ENCODE measurements around the gene GPR89A. TPM values are rescaled to one million over a fixed set of nuclear protein-coding genes. Genes with fewer than 3 reads are reported as not detected.
"Not testable (repeated sequence)": the region's sequence is repeated elsewhere in the genome, so short reads cannot be mapped to it uniquely, and the experiment has no call there.

The GPR89A gene
- total RNA-seq (2014; rRNA removed; shearing (Covaris generic); ENCODE audit: low replicate concordance) = 32.1 and 40.4 TPM in 2 replicates

DNA sequence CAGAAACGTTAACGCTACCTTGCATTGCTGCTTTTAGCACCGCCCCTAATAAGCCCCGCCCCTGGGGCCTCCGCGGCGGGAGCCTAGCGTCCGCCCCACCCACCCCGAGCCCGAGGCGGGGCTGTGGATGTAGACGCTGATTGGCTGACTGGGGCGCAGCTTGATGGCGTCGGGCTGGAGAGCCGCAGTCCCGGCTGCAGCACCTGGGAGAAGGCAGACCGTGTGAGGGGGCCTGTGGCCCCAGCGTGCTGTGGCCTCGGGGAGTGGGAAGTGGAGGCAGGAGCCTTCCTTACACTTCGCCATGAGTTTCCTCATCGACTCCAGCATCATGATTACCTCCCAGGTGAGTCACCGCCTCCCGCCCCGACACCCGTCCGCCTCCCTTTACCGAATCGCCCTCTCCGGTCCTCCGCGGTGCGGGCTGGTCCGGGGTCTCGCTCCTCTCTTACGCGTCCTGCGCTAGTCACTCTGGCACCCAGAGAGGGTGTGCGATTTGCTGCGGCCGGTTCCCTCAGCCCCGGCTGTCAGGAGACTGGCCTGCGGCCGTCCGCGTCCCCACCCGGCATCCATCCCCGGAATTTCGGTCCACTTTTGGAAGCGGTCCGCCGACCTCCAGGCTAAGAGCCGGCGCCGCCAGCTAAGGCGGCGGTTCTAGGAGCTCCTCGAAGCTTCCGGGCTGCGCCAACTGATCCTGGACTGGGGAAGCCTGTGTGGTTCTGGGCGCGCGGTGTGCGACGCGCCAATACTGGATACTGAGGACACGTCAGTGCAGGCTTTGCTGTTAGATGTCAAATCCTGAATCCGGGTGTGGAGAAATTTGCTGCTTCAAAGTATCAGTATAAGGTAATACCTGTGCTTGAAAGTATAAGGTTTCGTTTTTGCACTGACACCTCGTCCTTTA, at the start of gene GPR89A:
GPR89A (plus strand) TSS at position 156 of the 901 bp plus-strand sequence; CDS start at position 302, 146 bp downstream.
- in situ Hi-C loops (cut with HindIII; ENCODE audit: low pct_unique_long_range_greater_than_20kb, low sequenced_read_pairs) = not testable (repeated sequence)
- peak; percentile 83 for DNase-seq (ENCODE audit: low read depth)

DNA sequence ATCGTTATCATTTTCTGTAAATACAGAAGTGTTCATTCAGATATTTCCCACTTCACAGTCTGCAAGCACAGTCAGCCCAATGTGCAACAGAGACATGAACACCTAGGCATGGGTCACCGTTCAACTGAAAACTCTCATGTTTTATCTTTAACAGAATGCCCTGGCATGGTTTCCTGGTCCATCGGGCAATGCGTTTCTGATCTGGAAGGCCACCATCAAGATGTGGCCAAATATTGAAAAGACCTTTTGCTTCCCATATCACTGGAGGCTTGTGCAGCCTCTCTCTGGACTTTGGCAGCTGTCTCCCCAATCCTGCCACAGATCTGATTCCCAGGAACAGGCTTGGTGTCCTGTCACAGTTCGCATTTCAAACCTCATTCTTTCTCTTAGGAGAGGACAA, 21.0 kb upstream of the GPR89A start:
- in situ Hi-C loops (cut with HindIII; ENCODE audit: low pct_unique_long_range_greater_than_20kb, low sequenced_read_pairs); DNase-seq (ENCODE audit: low read depth): not testable (repeated sequence)

DNA sequence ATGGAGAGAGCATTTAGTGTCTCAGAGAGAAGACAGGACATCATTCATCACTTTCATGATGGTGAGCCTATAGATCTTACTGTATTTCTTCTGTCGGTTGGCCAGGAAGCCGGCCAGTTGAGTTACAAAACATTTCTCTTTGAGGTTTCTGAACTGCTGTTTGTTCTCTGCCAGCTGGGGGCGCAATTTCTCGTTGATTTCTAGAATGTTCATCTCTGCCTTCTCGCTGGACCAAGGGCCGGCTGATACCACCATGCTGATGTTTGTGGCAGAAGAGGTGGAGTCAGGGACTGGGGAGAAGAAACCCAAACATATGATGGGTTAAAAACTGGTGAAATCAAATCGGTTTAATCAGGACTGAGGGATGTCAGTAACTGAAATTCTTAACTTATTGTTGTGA, 17.0 kb upstream of the GPR89A start:
- in situ Hi-C loops (cut with HindIII; ENCODE audit: low pct_unique_long_range_greater_than_20kb, low sequenced_read_pairs) = not testable (repeated sequence)

DNA sequence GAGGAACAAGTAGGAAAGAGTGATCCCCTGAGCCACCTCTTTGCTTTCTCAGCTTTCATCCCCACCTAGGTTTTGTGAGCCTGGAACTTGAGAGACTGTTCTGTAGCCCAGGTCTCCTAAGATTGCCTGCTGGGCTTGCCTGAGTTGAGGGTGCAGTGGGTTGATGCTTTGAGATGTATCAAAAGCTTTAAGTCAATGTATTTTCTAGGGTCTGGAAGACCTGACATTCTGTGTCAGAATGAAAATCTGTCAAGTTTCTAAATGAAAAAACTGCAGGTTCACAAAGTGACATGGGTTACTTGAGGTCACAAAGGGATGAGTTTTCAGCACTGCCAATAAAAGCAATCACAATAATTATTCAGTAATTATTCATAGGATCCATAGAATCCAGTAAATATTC, 15.4 kb upstream of the GPR89A start:
- in situ Hi-C loops (cut with HindIII; ENCODE audit: low pct_unique_long_range_greater_than_20kb, low sequenced_read_pairs); DNase-seq (ENCODE audit: low read depth): not testable (repeated sequence)

More for the DNA sequence above, 17.0 kb upstream of the GPR89A start:
- not testable (repeated sequence) for DNase-seq (ENCODE audit: low read depth)

DNA sequence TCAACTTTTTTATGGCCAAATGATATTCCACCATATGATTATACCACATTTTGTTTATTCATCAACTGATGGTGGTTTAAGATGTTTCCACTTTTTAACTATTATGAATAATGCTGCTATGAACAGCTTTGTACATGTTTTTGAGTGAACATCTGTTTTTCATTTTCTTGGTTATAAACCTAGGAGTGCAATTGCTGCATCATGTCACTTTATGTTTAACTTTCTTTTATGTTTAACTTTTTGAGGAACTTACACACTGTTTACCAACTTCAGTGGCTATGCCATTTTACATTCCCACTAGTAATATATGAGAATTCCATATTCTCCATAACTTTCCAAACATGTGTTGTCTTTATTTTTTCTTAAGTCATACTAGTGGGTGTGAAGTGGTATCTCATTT, 12.4 kb upstream of the GPR89A start:
- not testable (repeated sequence) for DNase-seq (ENCODE audit: low read depth)

DNA sequence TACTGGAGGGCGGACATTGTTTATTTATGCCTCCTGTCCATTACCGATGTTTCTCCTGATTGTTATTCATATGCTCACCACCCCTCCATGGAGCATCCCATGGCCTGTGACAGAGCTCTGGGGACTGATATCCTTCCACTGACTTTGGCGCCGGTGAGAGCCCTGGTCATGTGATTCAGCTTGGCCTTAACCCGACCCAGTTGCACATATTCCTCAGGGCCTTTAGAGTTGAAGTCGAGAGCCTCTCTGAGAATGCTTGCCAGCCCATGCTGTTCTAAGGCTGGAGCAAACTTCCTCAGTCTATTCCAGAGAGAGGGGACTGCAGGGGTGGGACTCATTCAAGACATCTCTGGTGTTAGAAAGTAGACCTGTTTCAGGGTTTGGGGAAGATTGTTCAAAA, 11.6 kb upstream of the GPR89A start:
- DNase-seq (ENCODE audit: low read depth); in situ Hi-C loops (cut with HindIII; ENCODE audit: low pct_unique_long_range_greater_than_20kb, low sequenced_read_pairs): not testable (repeated sequence)

More for the DNA sequence above, 12.4 kb upstream of the GPR89A start:
- in situ Hi-C loops (cut with HindIII; ENCODE audit: low pct_unique_long_range_greater_than_20kb, low sequenced_read_pairs) = not testable (repeated sequence)

DNA sequence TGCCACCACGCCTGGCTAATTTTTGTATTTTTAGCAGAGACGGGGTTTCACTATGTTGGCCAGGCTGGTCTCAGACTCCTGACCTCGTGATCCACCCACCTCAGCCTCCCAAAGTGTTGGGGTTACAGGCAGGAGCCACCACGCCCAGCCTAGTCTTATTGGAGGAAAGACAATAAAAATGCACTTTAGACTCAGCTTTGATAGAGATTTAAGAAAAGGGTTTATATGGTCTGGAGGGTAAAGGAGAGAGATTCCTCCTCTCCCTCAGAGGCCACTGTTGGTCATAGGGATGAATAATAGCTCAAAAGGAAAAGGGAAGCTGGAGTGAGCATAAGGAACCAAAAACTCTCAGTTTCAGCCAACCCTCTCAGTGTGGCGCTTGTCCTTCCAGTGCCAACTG, 8.4 kb upstream of the GPR89A start:
- DNase-seq (ENCODE audit: low read depth); in situ Hi-C loops (cut with HindIII; ENCODE audit: low pct_unique_long_range_greater_than_20kb, low sequenced_read_pairs): not testable (repeated sequence)

DNA sequence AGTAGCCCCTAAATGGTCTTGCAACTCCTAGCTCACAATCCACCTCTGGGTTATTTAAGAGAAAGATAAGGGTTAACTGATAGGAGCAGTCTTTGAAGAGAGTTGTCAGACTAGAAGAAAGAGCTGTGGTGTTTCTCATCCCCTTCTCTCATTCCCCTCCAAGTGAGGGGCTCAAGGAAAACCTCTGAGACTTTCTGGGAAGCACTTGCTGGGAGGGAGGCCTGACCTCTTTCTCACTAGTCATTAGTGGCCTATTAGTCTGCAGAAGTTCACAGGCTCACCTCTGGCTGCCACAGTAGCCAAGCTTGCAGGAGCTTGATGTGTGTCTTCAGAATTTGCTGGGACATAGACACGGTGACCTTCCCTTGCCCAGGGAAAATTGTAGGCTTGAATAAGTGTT, 6.2 kb upstream of the GPR89A start:
- DNase-seq (ENCODE audit: low read depth) = no peak
- in situ Hi-C loops (cut with HindIII; ENCODE audit: low pct_unique_long_range_greater_than_20kb, low sequenced_read_pairs) = no loop called here

DNA sequence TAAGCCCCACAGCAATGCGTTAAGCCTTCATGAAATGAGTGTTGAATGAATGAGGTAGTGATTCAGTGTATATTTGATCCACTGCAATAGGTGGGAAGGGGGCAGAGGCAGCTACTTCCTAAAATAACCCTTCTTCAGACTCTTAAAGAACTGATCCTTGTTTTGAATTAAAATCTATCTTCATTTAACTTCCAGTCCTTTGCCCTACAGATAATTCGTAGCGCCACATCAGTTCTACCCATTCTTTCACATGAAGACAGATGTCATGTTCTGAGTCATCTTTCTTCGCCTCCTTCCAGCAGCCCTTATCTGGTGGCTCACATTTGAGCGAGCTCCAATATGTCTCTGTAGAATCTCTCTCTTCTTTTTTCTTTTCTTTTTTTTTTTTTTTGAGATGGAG, 948 bp upstream of the GPR89A start:
- DNase-seq (ENCODE audit: low read depth); in situ Hi-C loops (cut with HindIII; ENCODE audit: low pct_unique_long_range_greater_than_20kb, low sequenced_read_pairs): not testable (repeated sequence)

DNA sequence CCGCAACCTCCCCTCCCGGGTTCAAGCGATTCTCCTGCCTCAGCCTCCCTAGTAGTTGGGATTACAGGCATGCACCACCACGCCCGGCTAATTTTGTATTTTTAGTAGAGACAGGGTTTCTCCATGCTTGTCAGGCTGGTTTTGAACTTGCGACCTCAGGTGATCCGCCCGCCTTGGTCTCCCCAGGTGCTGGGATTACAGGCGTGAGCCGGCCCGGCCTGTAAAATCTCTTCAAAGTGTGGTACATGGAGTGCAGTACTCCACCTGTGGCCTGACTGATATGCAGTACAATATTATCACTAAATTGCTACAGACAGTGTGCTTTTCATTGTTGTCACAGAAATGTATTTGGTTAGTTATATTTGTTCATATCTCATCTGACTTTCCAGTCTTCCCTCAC, 499 bp upstream of the GPR89A start:
- DNase-seq (ENCODE audit: low read depth); in situ Hi-C loops (cut with HindIII; ENCODE audit: low pct_unique_long_range_greater_than_20kb, low sequenced_read_pairs): not testable (repeated sequence)

DNA sequence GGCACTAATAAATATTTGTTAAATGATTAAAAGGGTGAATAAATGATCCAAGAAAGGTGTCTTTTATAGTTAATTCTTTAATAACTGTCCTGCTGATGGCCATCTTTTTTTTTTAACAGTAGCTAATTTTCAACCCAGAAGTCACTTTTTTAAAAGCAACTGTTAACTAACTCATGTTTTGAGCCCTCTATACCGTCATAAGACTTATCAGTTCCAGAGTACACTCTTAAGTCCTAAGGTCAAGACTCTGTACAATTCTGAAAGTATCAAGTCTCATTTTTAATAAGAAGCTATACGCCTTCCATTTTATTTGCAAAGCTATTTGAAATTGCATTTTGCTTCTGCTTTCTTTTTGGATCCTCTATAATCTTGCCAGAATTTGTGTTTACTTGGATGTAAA, 3.0 kb downstream of the GPR89A start:
- in situ Hi-C loops (cut with HindIII; ENCODE audit: low pct_unique_long_range_greater_than_20kb, low sequenced_read_pairs); DNase-seq (ENCODE audit: low read depth): not testable (repeated sequence)

DNA sequence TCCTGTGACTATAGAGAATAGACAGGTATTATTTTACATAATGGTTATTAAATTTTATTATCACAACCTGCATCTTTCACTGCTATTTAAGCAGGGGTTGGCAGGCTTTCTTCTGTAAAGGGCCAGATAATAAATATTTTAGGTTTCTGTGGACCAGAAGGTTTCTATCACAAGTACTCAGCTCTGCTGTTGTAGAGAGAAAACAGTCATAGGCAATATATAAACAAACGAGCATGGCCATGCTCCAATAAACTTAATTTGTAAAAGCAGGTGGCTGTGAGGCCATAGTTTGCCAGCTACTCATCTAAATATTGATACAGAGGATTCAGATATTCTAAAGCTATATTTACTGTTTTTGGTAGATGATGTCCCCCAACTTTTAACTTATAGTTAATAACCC, 12.3 kb downstream of the GPR89A start:
- DNase-seq (ENCODE audit: low read depth); in situ Hi-C loops (cut with HindIII; ENCODE audit: low pct_unique_long_range_greater_than_20kb, low sequenced_read_pairs): not testable (repeated sequence)

DNA sequence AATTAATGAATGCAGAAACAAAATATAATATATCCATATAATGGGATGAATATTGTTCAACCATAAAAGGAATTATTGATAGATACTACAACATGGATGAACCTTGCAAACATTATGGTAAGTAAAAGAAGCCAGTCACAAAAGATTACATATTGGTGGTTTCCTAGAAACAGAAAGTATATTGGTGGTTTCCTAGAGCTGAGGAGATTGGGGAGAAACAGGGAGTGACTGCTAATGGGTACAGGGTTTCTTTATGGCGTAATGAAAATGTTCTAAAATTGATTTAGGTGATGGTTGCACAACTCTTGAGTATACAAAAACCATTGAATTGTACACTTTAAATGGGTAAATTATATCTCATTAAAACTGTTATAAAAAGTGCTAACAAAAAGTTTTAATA, 14.4 kb downstream of the GPR89A start:
- DNase-seq (ENCODE audit: low read depth); in situ Hi-C loops (cut with HindIII; ENCODE audit: low pct_unique_long_range_greater_than_20kb, low sequenced_read_pairs): not testable (repeated sequence)

DNA sequence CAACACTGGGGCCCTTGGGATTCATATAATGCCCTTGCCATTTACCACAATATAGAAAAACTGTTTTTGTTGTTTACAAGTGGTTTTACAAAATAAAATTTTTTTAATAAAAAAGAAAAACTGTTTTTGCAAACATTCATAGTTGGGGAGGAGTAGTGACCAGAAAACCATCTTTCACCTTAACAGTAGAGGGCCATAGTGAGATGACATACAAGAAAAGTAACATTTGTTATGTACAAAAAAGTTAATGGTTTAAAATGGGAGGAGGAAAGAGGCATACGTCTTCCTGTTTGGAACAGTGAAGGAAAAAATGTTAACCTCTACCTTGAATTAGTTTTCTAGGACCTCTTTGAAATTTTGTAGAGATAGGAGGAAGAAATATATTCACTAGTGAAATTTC, 28.4 kb downstream of the GPR89A start:
- DNase-seq (ENCODE audit: low read depth); in situ Hi-C loops (cut with HindIII; ENCODE audit: low pct_unique_long_range_greater_than_20kb, low sequenced_read_pairs): not testable (repeated sequence)

DNA sequence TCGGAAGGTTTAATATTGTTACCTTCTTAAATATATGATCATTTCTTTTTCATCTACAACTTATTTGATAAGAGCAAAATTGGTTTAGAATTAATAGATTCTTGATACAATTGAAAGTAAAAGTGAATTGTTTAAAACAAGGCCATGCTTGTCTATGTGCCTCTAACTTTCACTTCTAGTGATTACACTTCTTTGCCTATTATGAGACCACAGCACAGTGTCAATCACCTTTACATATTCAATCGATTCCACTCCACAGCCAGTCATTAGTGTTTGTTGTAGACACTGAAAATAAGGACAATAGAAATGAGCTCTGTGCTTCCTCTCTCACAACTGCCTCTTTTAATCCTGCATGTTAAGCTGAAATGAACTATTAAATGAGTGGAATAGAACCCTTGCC, 34.1 kb downstream of the GPR89A start:
- DNase-seq (ENCODE audit: low read depth); in situ Hi-C loops (cut with HindIII; ENCODE audit: low pct_unique_long_range_greater_than_20kb, low sequenced_read_pairs): not testable (repeated sequence)

DNA sequence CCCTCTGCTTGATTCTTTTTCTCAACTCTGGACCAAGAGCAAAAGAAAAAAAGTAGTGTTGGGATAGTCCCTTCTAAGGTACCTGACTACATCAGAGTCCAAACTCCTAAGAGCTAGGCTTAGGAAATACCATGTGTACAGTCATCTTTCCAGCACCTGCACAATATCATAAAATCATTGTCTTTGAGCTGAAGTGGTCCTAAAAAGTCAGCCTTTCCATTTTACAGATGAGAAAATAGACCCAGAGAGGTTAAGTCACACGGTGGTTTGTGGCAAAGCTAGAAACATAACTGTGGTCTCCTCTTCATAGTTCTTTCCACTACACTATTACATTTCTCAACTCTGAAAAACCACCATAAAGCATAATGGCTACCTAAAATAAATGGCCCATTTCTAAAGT, 36.2 kb downstream of the GPR89A start:
- DNase-seq (ENCODE audit: low read depth); in situ Hi-C loops (cut with HindIII; ENCODE audit: low pct_unique_long_range_greater_than_20kb, low sequenced_read_pairs): not testable (repeated sequence)

DNA sequence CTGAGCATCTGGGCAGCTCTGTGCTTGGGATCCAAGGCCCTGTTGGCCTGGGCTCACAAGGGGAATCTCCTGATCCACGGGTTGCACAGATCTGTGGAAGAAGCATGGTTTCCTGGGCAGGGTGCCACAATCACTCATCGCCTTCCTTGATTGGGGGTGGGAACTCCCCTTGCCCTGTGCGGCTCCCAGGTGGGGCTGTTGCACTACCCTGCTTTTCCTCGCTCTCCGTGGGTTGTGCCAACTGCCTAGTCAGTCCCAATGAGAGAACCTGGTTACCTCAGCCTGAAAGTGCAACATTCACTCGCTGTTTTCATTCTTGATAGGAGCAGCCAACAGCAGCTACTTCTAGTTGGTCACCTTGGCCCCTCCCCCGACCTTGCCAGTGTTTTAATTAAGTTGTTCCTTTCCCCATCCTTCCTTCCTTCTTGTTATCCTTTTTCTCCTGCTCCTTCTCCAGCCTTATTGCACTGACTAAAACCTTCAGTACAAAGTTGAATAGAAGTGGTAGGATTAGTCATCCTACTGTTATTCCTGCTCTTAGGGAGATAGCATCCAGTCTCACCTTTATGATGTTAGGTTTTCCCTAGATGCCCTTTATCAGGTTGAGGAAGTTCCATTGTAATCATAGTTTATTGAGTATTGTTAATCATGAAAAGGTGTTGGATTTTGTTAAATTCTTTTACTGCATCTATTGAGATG, 48.6 kb downstream of the GPR89A start:
- in situ Hi-C loops (cut with HindIII; ENCODE audit: low pct_unique_long_range_greater_than_20kb, low sequenced_read_pairs); DNase-seq (ENCODE audit: low read depth): not testable (repeated sequence)

DNA sequence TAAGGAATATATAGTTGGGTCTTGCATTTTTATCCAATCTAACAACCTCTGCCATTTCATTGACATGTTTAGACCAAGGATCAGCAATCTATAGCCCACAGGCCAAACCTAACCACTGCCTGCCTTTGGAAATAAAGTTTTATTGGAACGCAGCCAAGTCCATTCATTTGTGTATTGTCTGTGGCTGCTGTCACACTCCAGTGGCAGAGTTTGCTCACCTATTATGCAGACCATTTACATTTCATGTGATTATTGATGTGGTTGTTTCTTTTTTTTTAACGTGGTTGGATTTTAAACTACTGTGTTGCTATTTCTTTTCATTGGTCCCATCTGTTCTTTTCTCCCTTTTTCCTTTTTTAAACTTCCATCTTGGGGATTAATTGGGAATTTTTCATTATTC, 54.7 kb downstream of the GPR89A start:
- in situ Hi-C loops (cut with HindIII; ENCODE audit: low pct_unique_long_range_greater_than_20kb, low sequenced_read_pairs) = not testable (repeated sequence)
- peak; percentile 46 for DNase-seq (ENCODE audit: low read depth)

DNA sequence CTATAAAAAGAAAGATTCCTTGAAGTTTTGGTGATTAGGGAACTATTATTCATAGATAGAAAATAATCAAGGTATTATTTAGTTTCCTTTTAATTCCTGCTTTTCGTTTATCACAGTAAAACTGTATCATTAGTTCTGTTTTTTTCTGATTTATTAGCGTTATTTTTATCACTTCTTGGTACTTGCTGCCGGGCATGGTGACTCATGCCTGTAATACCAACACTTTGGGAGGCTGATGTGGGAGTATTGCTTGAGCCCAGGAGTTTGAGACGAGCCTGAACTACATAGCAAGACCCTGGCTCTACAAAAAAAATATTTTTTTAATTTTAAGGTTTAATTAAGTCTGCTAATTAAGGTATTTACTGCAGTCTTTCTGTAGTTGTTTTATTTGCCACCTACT, 57.2 kb downstream of the GPR89A start:
- DNase-seq (ENCODE audit: low read depth); in situ Hi-C loops (cut with HindIII; ENCODE audit: low pct_unique_long_range_greater_than_20kb, low sequenced_read_pairs): not testable (repeated sequence)
